DMS114 treated with DMSO at 0.1 percent for 48 hours (cell line): Measurements from ENCODE around the gene MREG.
"Not testable (repeated sequence)": the region's sequence is repeated elsewhere in the genome, so short reads cannot be mapped to it uniquely, and the experiment has no call there.

Experiments
- DNase-seq: peaks from one replicate; lab custom pipeline; 2025; ENCODE audit not compliant: unreplicated experiment; lab: John Stamatoyannopoulos, UW

MREG gene

GRCh38 chr2:216021768-216022565 is 8.6 kb upstream of the MREG start:
- no peak for DNase-seq

GRCh38 chr2:216018709-216019108 is 5.4 kb upstream of the MREG start:
- DNase-seq = no peak

GRCh38 chr2:216017365-216017764 is 4.0 kb upstream of the MREG start:
- no peak for DNase-seq

GRCh38 chr2:216016581-216016980 is 3.2 kb upstream of the MREG start:
- DNase-seq = no peak

GRCh38 chr2:216015722-216016464 is 2.5 kb upstream of the MREG start:
- no peak for DNase-seq

GRCh38 chr2:216014986-216015385 is 1.6 kb upstream of the MREG start:
- DNase-seq = no peak

- no peak for DNase-seq
Measured at GRCh38 chr2:216014006-216014405, 655 bp upstream of the MREG start.

GRCh38 chr2:216012830-216013079 is 596 bp downstream of the MREG start:
- DNase-seq = no peak

GRCh38 chr2:216012133-216012829 is 1.1 kb downstream of the MREG start:
- DNase-seq = no peak

GRCh38 chr2:216009215-216009614 is 4.1 kb downstream of the MREG start:
- DNase-seq = not testable (repeated sequence)

GRCh38 chr2:216008387-216008786 is 5.0 kb downstream of the MREG start:
- DNase-seq = no peak

GRCh38 chr2:216006164-216006663 is 7.1 kb downstream of the MREG start:
- DNase-seq = no peak

- DNase-seq = no peak
Measured at GRCh38 chr2:216004697-216005283, 8.6 kb downstream of the MREG start.

- DNase-seq = no peak
Measured at GRCh38 chr2:216003876-216004696, 9.3 kb downstream of the MREG start.

- DNase-seq = no peak
Measured at GRCh38 chr2:216002693-216003092, 10.7 kb downstream of the MREG start.

- no peak for DNase-seq
Measured at GRCh38 chr2:216002101-216002678, 11.2 kb downstream of the MREG start.

- no peak for DNase-seq
Measured at GRCh38 chr2:216001216-216002100, 11.9 kb downstream of the MREG start.

GRCh38 chr2:215998636-215999035 is 14.7 kb downstream of the MREG start:
- DNase-seq = no peak

GRCh38 chr2:215997219-215997618 is 16.1 kb downstream of the MREG start:
- DNase-seq = no peak
